Natural killer cell treated with Interleukin-12 subunit alpha and Interleukin-12 subunit beta and Interleukin-15 and Interleukin-18, amount 100 ng/mL, for 72 hours (primary cell): Measurements from ENCODE around the gene GDPGP1. TPM values are rescaled to one million over a fixed set of nuclear protein-coding genes. Genes with fewer than 3 reads are reported as not detected.
"Not testable (repeated sequence)": the region's sequence is repeated elsewhere in the genome, so short reads cannot be mapped to it uniquely, and the experiment has no call there.

ENCODE experiments used
- ATAC-seq, 2 donors: fragments of 150-1000 bp; cut with Tn5 transposase in 1 of 2; sonication (Bioruptor Pico), chemical (Tn5 transposase) in 1 of 2; 2 replicates each; pipeline ENCODE4 v1.10.0; 2021
- DNase-seq: peaks from one replicate; pipeline ENCODE4 v3.0.0; 2022; ENCODE audit warnings: low spot score
- H3K27ac Mint-ChIP-seq, 2 donors: 1 replicate in 1 of 2; 2 replicates in 1 of 2; pipeline ENCODE4 v1.8.0; 2022; ENCODE audit warnings: mixed read lengths in 2 of 2, mild to moderate bottlenecking in 1 of 2, moderate library complexity in 1 of 2
- H3K27me3 Mint-ChIP-seq, 2 donors: 1 replicate in 1 of 2; 2 replicates in 1 of 2; pipeline ENCODE4 v1.8.0; 2022; ENCODE audit warnings: mixed read lengths in 2 of 2
- H3K36me3 Mint-ChIP-seq: one replicate; pipeline ENCODE4 v1.8.0; 2022; ENCODE audit warnings: mixed read lengths
- H3K4me1 Mint-ChIP-seq, 2 donors: 1 replicate in 1 of 2; 2 replicates in 1 of 2; pipeline ENCODE4 v1.8.0; 2022; ENCODE audit warnings: low read depth in 2 of 2, mixed read lengths in 2 of 2, mild to moderate bottlenecking in 1 of 2
- H3K4me3 Mint-ChIP-seq: one replicate; pipeline ENCODE4 v1.8.0; 2022; ENCODE audit warnings: mixed read lengths
- H3K9me3 Mint-ChIP-seq: 2 replicates; pipeline ENCODE4 v1.8.0; 2022; ENCODE audit warnings: mixed read lengths
- total RNA-seq, 2 donors: library from RNA; stranded (reverse); gene quantifications; one replicate each; pipeline ENCODE4 v1.2.3, GENCODE V29; 2022

GDPGP1 gene
- total RNA-seq, 2 donors from 2014 or later: 9.6 to 10.0 TPM

DNA sequence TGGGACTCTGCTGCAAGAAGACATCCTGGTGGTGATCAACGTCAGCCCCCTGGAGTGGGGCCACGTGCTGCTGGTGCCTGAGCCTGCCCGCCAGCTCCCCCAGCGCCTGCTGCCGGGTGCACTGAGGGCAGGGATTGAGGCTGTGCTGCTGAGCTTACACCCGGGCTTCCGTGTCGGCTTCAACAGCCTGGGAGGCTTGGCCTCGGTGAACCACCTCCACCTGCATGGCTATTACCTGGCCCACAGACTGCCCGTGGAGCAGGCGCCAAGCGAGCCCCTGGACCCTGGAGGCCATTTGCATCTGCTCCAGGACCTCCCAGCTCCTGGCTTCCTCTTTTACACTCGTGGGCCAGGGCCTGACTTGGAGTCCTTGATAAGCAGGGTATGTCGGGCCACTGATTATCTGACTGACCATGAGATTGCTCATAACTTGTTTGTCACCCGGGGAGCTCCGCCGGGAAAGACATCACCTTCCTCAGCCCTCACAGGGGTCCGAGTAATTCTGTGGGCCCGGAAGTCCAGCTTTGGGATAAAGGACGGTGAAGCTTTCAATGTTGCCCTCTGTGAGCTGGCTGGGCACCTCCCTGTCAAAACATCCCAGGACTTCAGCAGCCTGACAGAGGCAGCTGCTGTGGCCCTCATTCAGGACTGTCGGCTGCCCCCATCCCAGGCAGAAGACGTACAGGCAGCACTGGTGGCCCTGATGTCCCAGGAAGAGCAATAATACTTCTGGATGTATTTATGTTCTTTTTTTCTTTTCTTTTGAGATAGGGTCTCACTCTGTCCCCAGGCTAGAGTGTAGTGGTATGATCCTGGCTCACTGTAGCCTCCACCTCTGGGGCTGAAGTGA is 7.6 kb downstream of the GDPGP1 start:
- H3K4me1 Mint-ChIP-seq: peaks cover 0 to 3% of the 10 kb centered on the region in 2 donors
- H3K4me3 Mint-ChIP-seq: no peak overlapping the region
- ATAC-seq (peak in 1 of 2 donors; percentile 36), DNase-seq (no peak)
- no peaks in the 10 kb centered on the region for H3K27me3 Mint-ChIP-seq
- no peak overlapping the region for H3K27ac Mint-ChIP-seq
- H3K9me3 Mint-ChIP-seq: no peaks in the 10 kb centered on the region
- no peaks in the 10 kb centered on the region for H3K36me3 Mint-ChIP-seq

- no peak for DNase-seq
- H3K4me1 Mint-ChIP-seq: peaks cover 0 to 7% of the 10 kb centered on the region in 2 donors
- no peak overlapping the region for H3K27ac Mint-ChIP-seq
- H3K4me3 Mint-ChIP-seq: no peak overlapping the region
- no peak for ATAC-seq
- no peaks in the 10 kb centered on the region for H3K27me3 Mint-ChIP-seq
- H3K36me3 Mint-ChIP-seq: no peaks in the 10 kb centered on the region
- no peaks in the 10 kb centered on the region for H3K9me3 Mint-ChIP-seq
Observed at GRCh38 chr15:90243943-90244639, 10.1 kb downstream of the GDPGP1 start.

DNA sequence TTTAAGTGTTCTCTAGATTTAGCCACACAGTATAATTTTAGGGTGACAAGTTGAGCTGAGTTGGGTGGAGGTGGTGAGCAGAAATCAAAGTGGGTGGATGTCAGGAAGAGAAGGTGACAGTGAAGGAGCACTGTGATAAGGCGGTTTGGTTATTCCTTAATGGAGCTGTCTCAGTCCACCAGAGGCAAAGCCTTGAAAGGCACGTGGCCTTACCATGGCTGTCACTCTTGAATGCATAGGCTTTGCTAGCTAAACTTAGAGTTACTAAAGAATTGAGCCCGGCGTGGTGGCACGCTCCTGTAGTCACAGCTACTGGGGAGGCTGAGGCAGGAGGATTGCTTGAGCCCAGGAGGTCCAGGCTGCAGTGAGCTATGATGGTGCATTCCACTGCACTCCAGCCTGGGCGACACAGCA is 14.8 kb downstream of the GDPGP1 start:
- Mint-ChIP-seq H3K27me3 (no peaks in the 10 kb centered on the region), H3K4me3 (peak overlapping the region; percentile 74), H3K36me3 (no peaks in the 10 kb centered on the region), H3K9me3 (no peaks in the 10 kb centered on the region), H3K4me1 (peaks cover 9 to 16% of the 10 kb centered on the region in 2 donors), H3K27ac (peak overlapping the region in 1 of 2 donors; percentile 57)
- ATAC-seq: no peak
- no peak for DNase-seq

DNA sequence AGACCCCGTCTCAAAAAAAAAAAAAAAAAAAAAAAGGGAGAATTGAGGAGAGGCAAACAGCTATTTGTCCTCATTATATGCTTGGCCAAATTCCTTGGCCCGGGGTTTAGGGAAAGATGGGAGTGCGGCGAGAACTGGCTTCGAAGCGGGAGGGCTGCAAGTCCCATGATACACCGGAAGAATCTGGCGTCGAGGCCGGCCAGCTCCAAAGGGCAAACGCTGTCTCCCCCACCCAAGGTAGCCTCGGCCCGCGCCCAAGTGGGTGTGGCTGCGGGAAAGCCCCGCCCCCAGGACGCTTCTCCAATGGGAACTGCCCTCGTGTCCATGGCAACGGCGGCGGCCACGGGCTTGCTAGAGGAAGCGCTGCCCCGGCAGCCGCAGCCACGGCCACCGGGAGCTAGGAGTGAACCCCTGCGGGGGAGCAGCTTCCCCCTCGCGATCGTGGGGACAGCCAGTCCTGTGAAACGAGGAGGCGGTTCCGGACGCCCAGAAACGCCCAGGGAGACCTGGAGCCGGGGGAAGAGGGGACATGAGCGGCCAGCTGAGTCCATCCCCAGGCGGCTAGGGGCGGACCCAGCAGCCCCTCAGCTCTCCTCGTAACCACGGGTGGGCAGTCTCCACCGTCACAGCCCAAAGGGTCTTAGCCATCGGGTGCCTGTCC is 15.3 kb downstream of the GDPGP1 start, which contains the start of gene TTLL13:
Gene TTLL13, plus strand, starts transcription at position 354 of the 661 bp plus-strand sequence. CDS start 1,075 bp downstream, outside the sequence.
- peaks cover 9 to 16% of the 10 kb centered on the region in 2 donors for H3K4me1 Mint-ChIP-seq
- H3K36me3 Mint-ChIP-seq: no peaks in the 10 kb centered on the region
- no peaks in the 10 kb centered on the region for H3K9me3 Mint-ChIP-seq
- DNase-seq (peak; percentile 94), ATAC-seq (peak; percentile 88 to 95)
- H3K27ac Mint-ChIP-seq: peak within 1 kb of the TSS in 1 of 2 donors; percentile 57
- peak within 1 kb of the TSS; percentile 74 for H3K4me3 Mint-ChIP-seq
- H3K27me3 Mint-ChIP-seq: no peaks in the 10 kb centered on the region

GRCh38 chr15:90257776-90258175 is 23.8 kb downstream of the GDPGP1 start:
- Mint-ChIP-seq H3K9me3 (no peaks in the 10 kb centered on the region), H3K36me3 (no peaks in the 10 kb centered on the region), H3K4me1 (peaks cover 0 to 7% of the 10 kb centered on the region in 2 donors), H3K27ac (peak overlapping the region in 1 of 2 donors; percentile 27), H3K4me3 (no peak overlapping the region), H3K27me3 (no peaks in the 10 kb centered on the region)
- ATAC-seq (no peak), DNase-seq (no peak)

DNA sequence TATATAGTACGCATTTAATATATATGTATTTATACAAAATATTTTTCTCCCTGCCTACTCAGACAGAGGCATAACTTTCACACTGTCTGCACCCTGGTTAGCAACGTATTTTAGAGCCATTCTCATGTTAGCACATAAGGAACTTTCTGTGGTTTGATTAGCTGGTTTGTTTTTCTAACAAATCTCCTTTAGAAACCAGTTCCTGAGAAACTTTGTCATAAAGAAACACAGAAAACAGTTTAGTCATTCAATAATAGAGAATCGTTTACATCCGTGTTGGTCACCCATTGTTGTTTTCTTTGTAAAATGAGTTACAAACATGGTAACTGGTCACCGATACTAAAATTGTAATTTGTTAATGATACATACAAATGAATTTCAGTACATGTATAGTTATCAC is 25.5 kb downstream of the GDPGP1 start:
- H3K9me3 Mint-ChIP-seq: no peaks in the 10 kb centered on the region
- ATAC-seq (peak in 1 of 2 donors; percentile 81), DNase-seq (no peak)
- no peak overlapping the region for H3K27ac Mint-ChIP-seq
- no peaks in the 10 kb centered on the region for H3K27me3 Mint-ChIP-seq
- no peaks in the 10 kb centered on the region for H3K36me3 Mint-ChIP-seq
- peaks cover 4 to 12% of the 10 kb centered on the region in 2 donors for H3K4me1 Mint-ChIP-seq
- H3K4me3 Mint-ChIP-seq: peak overlapping the region; percentile 40

- H3K4me1 Mint-ChIP-seq: peaks cover 10 to 18% of the 10 kb centered on the region in 2 donors
- H3K9me3 Mint-ChIP-seq, H3K4me3 Mint-ChIP-seq, DNase-seq, H3K36me3 Mint-ChIP-seq, ATAC-seq, H3K27ac Mint-ChIP-seq, H3K27me3 Mint-ChIP-seq: not testable (repeated sequence)
Observed at GRCh38 chr15:90260731-90261130, 26.7 kb downstream of the GDPGP1 start.

DNA sequence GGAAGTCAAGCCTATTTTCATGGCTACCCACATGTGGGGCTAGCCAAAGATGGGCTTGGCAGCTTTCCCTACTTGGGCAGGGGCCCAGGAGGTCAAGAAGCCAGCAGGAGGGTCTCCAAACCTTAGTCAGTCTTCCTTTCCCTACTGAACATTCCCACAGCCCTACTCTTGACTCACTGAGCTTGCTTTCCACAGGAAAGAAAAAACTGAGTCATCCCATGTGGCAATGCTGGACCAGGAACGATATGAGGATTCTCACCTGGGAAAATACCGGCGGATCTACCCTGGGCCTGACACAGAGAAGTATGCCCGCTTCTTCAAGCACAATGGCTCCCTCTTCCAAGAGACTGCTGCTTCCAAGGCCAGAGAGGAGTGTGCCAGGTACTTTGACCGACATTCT is 27.8 kb downstream of the GDPGP1 start:
- ATAC-seq (no peak), DNase-seq (no peak)
- no peaks in the 10 kb centered on the region for H3K36me3 Mint-ChIP-seq
- H3K4me3 Mint-ChIP-seq: no peak overlapping the region
- H3K4me1 Mint-ChIP-seq: peaks cover 14 to 28% of the 10 kb centered on the region in 2 donors
- H3K9me3 Mint-ChIP-seq: no peaks in the 10 kb centered on the region
- no peaks in the 10 kb centered on the region for H3K27me3 Mint-ChIP-seq
- no peak overlapping the region for H3K27ac Mint-ChIP-seq

GRCh38 chr15:90262426-90262825 is 28.4 kb downstream of the GDPGP1 start:
- Mint-ChIP-seq H3K36me3 (no peaks in the 10 kb centered on the region), H3K27ac (no peak overlapping the region), H3K4me1 (peaks cover 15 to 28% of the 10 kb centered on the region in 2 donors), H3K27me3 (no peaks in the 10 kb centered on the region), H3K9me3 (no peaks in the 10 kb centered on the region), H3K4me3 (no peak overlapping the region)
- DNase-seq: no peak
- ATAC-seq: no peak

DNA sequence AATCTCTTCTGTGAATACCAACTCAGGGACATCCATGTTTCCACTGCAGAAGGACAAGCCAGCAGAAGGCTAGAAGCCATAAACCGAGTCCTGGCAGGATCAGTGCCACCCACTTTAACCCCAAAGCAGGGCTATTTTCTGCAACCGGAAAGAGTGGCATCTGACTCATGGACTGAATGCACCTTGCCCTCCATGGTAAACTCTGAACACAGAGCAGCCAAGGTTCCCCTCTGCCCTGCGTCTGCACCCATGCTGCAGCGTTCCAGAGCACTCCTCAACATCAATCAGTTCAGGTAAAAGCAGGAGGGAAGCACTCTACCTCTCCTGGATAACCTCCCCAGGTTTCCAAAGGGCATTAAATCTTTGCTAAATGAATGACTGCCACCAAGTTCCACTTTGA is 30.7 kb downstream of the GDPGP1 start:
- Mint-ChIP-seq H3K4me1 (peaks cover 28 to 38% of the 10 kb centered on the region in 2 donors), H3K27ac (peak overlapping the region; percentile 90 to 96), H3K9me3 (no peaks in the 10 kb centered on the region), H3K4me3 (peak overlapping the region; percentile 98), H3K27me3 (no peaks in the 10 kb centered on the region), H3K36me3 (peaks cover 13% of the 10 kb centered on the region)
- ATAC-seq (no peak), DNase-seq (no peak)

DNA sequence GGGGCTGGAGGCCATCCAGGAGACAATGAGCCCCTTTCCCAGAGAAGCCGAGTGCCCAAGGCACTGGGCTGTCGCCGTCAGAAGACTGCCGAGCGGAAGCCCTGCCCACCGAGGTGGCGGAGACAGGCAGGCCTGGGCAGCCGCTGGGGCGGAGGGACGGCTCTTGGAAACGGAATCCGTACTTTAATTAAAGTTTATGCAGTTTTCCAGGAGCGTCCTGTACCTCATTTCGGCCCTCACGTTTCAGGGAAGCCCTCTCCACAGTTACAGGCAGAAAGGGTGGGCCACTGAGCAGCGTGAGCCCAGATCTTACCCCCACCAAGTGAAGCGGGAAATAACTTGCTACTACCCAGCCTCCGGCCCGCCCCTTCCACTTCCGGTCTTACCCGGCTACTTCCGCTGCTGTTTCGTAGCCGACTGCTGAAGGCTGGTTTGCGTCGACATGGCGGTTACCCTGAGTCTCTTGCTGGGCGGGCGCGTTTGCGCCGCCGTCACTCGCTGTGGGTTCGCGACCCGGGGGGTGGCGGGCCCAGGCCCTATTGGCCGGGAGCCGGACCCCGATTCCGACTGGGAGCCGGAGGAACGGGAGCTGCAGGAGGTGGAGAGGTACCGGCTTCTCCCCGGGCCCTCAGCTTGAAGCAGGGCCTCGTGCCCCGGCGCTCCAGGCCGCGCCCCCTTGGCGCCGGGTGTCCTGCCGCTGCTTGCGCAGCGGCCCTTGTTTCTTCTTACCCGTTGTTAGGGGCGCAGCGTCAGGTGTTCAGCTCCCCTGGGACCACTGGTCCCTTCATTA is 31.5 kb downstream of the GDPGP1 start, which contains the start of gene NGRN:
Gene NGRN, plus strand, starts transcription at position 402 of the 790 bp plus-strand sequence. Its CDS starts 41 bp downstream, at position 443.
- DNase-seq: peak; percentile 96
- Mint-ChIP-seq H3K4me3 (peak within 1 kb of the TSS; percentile 98), H3K27ac (peak within 1 kb of the TSS; percentile 90 to 96), H3K27me3 (no peaks in the 10 kb centered on the region), H3K36me3 (peaks cover 21% of the 10 kb centered on the region), H3K9me3 (no peaks in the 10 kb centered on the region), H3K4me1 (peaks cover 35 to 43% of the 10 kb centered on the region in 2 donors)
- ATAC-seq: peak; percentile 95 to 96

- H3K36me3 Mint-ChIP-seq: peaks cover 23% of the 10 kb centered on the region
- H3K27me3 Mint-ChIP-seq: no peaks in the 10 kb centered on the region
- H3K27ac Mint-ChIP-seq: peak overlapping the region; percentile 90 to 96
- ATAC-seq: peak; percentile 34 to 37
- H3K4me3 Mint-ChIP-seq: peak overlapping the region; percentile 98
- H3K9me3 Mint-ChIP-seq: no peaks in the 10 kb centered on the region
- no peak for DNase-seq
- H3K4me1 Mint-ChIP-seq: peaks cover 37 to 45% of the 10 kb centered on the region in 2 donors
Observed at GRCh38 chr15:90266061-90266431, 32.0 kb downstream of the GDPGP1 start.

- H3K9me3 Mint-ChIP-seq: no peaks in the 10 kb centered on the region
- peak overlapping the region; percentile 90 to 96 for H3K27ac Mint-ChIP-seq
- ATAC-seq (no peak), DNase-seq (no peak)
- peak overlapping the region; percentile 98 for H3K4me3 Mint-ChIP-seq
- H3K27me3 Mint-ChIP-seq: no peaks in the 10 kb centered on the region
- H3K36me3 Mint-ChIP-seq: peaks cover 26% of the 10 kb centered on the region
- H3K4me1 Mint-ChIP-seq: peaks cover 41 to 49% of the 10 kb centered on the region in 2 donors
Observed at GRCh38 chr15:90266485-90266884, 32.5 kb downstream of the GDPGP1 start.
